Measurements from ENCODE around the gene TRPC6. TPM values are rescaled to one million over a fixed set of nuclear protein-coding genes. Genes with fewer than 3 reads are reported as not detected.

The TRPC6 gene
- total RNA-seq, 3 donors from 2014 or later: 4.3 to 10.7 (median 6.2) TPM

GRCh38 chr11:101487775-101488174 is 96.0 kb downstream of the TRPC6 start:
- Histone ChIP-seq H3K27me3 (no peaks in the 10 kb centered on the region), H3K4me3 (no peak overlapping the region), H3K27ac (no peak overlapping the region), H3K9me3 (no peaks in the 10 kb centered on the region), H3K36me3 (no peaks in the 10 kb centered on the region), H3K4me1 (no peaks in the 10 kb centered on the region)
- TF ChIP-seq POLR2A (IDR thresholded peaks at IDR 0.05) (no peak), POLR2AphosphoS5 (IDR thresholded peaks at IDR 0.05) (no peak)
- TF ChIP-seq, protein P1, sequence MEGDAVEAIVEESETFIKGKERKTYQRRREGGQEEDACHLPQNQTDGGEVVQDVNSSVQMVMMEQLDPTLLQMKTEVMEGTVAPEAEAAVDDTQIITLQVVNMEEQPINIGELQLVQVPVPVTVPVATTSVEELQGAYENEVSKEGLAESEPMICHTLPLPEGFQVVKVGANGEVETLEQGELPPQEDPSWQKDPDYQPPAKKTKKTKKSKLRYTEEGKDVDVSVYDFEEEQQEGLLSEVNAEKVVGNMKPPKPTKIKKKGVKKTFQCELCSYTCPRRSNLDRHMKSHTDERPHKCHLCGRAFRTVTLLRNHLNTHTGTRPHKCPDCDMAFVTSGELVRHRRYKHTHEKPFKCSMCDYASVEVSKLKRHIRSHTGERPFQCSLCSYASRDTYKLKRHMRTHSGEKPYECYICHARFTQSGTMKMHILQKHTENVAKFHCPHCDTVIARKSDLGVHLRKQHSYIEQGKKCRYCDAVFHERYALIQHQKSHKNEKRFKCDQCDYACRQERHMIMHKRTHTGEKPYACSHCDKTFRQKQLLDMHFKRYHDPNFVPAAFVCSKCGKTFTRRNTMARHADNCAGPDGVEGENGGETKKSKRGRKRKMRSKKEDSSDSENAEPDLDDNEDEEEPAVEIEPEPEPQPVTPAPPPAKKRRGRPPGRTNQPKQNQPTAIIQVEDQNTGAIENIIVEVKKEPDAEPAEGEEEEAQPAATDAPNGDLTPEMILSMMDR (IDR thresholded peaks at IDR 0.05): no peak
- no peak for DNase-seq (ENCODE audit: low spot score in 2 of 2)
- intact Hi-C loops (cut with DNase I; ENCODE audit: low total_unique reads): no loop called here

DNA sequence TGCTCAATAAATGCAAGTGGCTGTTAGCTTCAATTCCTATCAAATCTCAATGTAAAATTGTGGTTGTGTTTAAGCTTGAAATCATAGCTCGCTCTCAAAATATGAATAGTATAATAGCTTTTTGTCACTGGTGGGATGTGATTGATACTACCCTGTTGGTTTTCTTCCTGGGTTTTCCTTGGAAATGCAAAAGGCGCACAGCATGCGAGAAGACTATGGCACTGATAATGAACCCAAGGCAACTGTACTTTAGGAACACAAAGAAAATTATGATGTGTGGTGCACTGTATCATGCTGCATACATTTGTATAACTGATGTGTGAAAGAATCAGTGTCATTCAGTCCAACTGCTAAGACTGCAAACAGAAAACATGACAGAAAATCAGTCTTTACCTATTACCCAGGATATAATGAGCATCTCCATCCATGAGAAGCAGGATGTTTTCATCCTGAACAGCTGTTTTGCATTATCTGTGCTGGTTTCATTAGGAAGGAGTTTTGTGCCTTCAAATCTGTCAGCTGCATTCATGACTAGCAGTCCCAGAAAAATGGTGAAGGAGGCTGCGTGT is 101.2 kb downstream of the TRPC6 start:
- Histone ChIP-seq H3K27ac (no peak overlapping the region), H3K4me1 (no peaks in the 10 kb centered on the region), H3K9me3 (no peaks in the 10 kb centered on the region), H3K27me3 (no peaks in the 10 kb centered on the region), H3K36me3 (no peaks in the 10 kb centered on the region), H3K4me3 (no peak overlapping the region)
- intact Hi-C loops (cut with DNase I; ENCODE audit: low total_unique reads): no loop called here
- TF ChIP-seq POLR2AphosphoS5 (IDR thresholded peaks at IDR 0.05) (no peak), POLR2A (IDR thresholded peaks at IDR 0.05) (no peak)
- TF ChIP-seq, protein P1 (IDR thresholded peaks at IDR 0.05): no peak
- no peak for DNase-seq (ENCODE audit: low spot score in 2 of 2)

GRCh38 chr11:101478587-101479369 is 105.0 kb downstream of the TRPC6 start:
- no peaks in the 10 kb centered on the region for H3K4me1 ChIP-seq
- peak overlapping the region in 1 of 3 donors; percentile 5 for H3K4me3 ChIP-seq
- H3K9me3 ChIP-seq: no peaks in the 10 kb centered on the region
- intact Hi-C loops (cut with DNase I; ENCODE audit: low total_unique reads): no loop called here
- H3K27ac ChIP-seq: peak overlapping the region; percentile 57 to 78
- H3K27me3 ChIP-seq: no peaks in the 10 kb centered on the region
- TF ChIP-seq, protein P1 (IDR thresholded peaks at IDR 0.05): no peak
- TF ChIP-seq POLR2A (IDR thresholded peaks at IDR 0.05) (no peak), POLR2AphosphoS5 (IDR thresholded peaks at IDR 0.05) (no peak)
- peak in 1 of 2 donors; percentile 84 for DNase-seq (ENCODE audit: low spot score in 2 of 2)
- no peaks in the 10 kb centered on the region for H3K36me3 ChIP-seq

DNA sequence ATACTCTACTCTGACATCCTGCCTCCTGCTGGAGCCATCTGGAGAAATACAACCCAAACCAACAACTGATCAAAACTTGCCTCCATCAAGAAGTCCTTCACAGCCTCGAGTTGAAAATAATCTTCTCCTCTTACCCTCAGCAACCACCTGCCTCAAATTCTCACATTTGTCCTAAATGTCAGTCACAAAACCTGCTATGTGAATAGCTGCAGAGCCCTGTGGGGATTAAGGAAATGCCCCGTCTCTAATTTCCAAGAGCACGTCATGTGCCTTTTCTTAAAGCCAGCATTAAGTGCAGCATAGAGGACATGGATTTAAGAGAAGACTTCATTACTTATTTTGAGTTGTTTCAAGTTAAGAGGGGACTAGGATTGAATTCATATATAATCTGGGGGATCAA is 105.9 kb downstream of the TRPC6 start:
- H3K9me3 ChIP-seq: no peaks in the 10 kb centered on the region
- DNase-seq (ENCODE audit: low spot score in 2 of 2): no peak
- H3K4me3 ChIP-seq: peak overlapping the region in 1 of 3 donors; percentile 5
- intact Hi-C loops (cut with DNase I; ENCODE audit: low total_unique reads): no loop called here
- H3K4me1 ChIP-seq: no peaks in the 10 kb centered on the region
- TF ChIP-seq, protein P1 (IDR thresholded peaks at IDR 0.05): no peak
- TF ChIP-seq POLR2A (IDR thresholded peaks at IDR 0.05) (no peak), POLR2AphosphoS5 (IDR thresholded peaks at IDR 0.05) (no peak)
- no peaks in the 10 kb centered on the region for H3K36me3 ChIP-seq
- peak overlapping the region; percentile 57 to 72 for H3K27ac ChIP-seq
- no peaks in the 10 kb centered on the region for H3K27me3 ChIP-seq

DNA sequence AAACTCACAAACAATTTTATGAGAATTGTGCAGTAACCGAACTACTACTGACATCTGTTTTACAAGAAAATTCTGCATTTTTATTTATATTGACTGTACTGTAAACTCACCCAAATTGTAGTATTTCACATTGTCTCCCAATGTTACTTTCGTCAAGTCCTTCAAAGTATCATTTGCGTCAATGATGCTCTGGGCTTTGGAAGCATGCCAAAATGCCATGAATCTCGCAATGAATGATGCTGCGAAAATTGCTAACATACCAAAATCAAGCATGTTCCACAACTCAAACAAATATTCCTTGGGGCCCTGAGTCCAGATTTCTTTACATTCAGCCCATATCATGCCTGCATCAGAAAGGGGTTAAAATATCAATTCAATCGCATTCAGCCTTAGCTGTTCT is 107.6 kb downstream of the TRPC6 start:
- Histone ChIP-seq H3K27ac (no peak overlapping the region), H3K36me3 (no peaks in the 10 kb centered on the region), H3K27me3 (no peaks in the 10 kb centered on the region), H3K9me3 (no peaks in the 10 kb centered on the region), H3K4me1 (no peaks in the 10 kb centered on the region), H3K4me3 (no peak overlapping the region)
- intact Hi-C loops (cut with DNase I; ENCODE audit: low total_unique reads): no loop called here
- no peak for TF ChIP-seq POLR2AphosphoS5 (IDR thresholded peaks at IDR 0.05)
- TF ChIP-seq POLR2A (IDR thresholded peaks at IDR 0.05): no peak
- TF ChIP-seq, protein P1 (IDR thresholded peaks at IDR 0.05): no peak
- no peak for DNase-seq (ENCODE audit: low spot score in 2 of 2)
